ENCODE measurements around the gene FANCF. TPM values are rescaled to one million over a fixed set of nuclear protein-coding genes. Genes with fewer than 3 reads are reported as not detected.

The FANCF gene
- polyA plus RNA-seq (2012; ENCODE audit: low read depth, missing spikeins), result 3.7 TPM

GRCh38 chr11:22625448-22626287 is at the start of gene FANCF:
FANCF (minus strand) TSS chr11:22625823; CDS start chr11:22625810, 13 bp downstream.
- peak; percentile 63 for DNase-seq (ENCODE audit: insufficient read length, low spot score)
- TF ChIP-seq POLR2A (IDR thresholded peaks at IDR 0.05; ENCODE audit: low read depth, low read length), result peak; percentile 78
- peak; percentile 76; the same call in 1 of the 2 replicates for TF ChIP-seq POU2F2 (IDR thresholded peaks at IDR 0.05; ENCODE audit: low read depth, low read length)
- TF ChIP-seq SPI1 (IDR thresholded peaks at IDR 0.05; ENCODE audit: low read depth, low read length), result peak; percentile 65
- no peak for TF ChIP-seq PAX5 (IDR thresholded peaks at IDR 0.05; ENCODE audit: insufficient read depth, low read length, severe bottlenecking)
- TF ChIP-seq POLR2AphosphoS5 (IDR thresholded peaks at IDR 0.05; ENCODE audit: low read depth, low read length), result peak; percentile 86
- peak; percentile 60; the same call in 1 of the 2 replicates for TF ChIP-seq TAF1 (IDR thresholded peaks at IDR 0.05; ENCODE audit: low read depth, low read length)
- FAIRE-seq, result peak; percentile 95

- FAIRE-seq (peak; percentile 58), DNase-seq (ENCODE audit: insufficient read length, low spot score) (no peak)
- TF ChIP-seq POLR2A (IDR thresholded peaks at IDR 0.05; ENCODE audit: low read depth, low read length), result no peak
- TF ChIP-seq PAX5 (IDR thresholded peaks at IDR 0.05; ENCODE audit: insufficient read depth, low read length, severe bottlenecking), result no peak
- TF ChIP-seq SPI1 (IDR thresholded peaks at IDR 0.05; ENCODE audit: low read depth, low read length), result no peak
- no peak for TF ChIP-seq POLR2AphosphoS5 (IDR thresholded peaks at IDR 0.05; ENCODE audit: low read depth, low read length)
- TF ChIP-seq TAF1 (IDR thresholded peaks at IDR 0.05; ENCODE audit: low read depth, low read length), result no peak
- no peak for TF ChIP-seq POU2F2 (IDR thresholded peaks at IDR 0.05; ENCODE audit: low read depth, low read length)
Observed at GRCh38 chr11:22674470-22675439, 49.1 kb upstream of the FANCF start.

- FAIRE-seq, result no peak
- TF ChIP-seq SPI1 (IDR thresholded peaks at IDR 0.05; ENCODE audit: low read depth, low read length) (no peak), POLR2A (IDR thresholded peaks at IDR 0.05; ENCODE audit: low read depth, low read length) (no peak), POLR2AphosphoS5 (IDR thresholded peaks at IDR 0.05; ENCODE audit: low read depth, low read length) (no peak), POU2F2 (IDR thresholded peaks at IDR 0.05; ENCODE audit: low read depth, low read length) (no peak), PAX5 (IDR thresholded peaks at IDR 0.05; ENCODE audit: insufficient read depth, low read length, severe bottlenecking) (no peak), TAF1 (IDR thresholded peaks at IDR 0.05; ENCODE audit: low read depth, low read length) (no peak)
Observed at GRCh38 chr11:22671751-22672150, 46.1 kb upstream of the FANCF start.

GRCh38 chr11:22670830-22671229 is 45.2 kb upstream of the FANCF start:
- DNase-seq (ENCODE audit: insufficient read length, low spot score), result no peak

More at GRCh38 chr11:22671751-22672150, 46.1 kb upstream of the FANCF start:
- no peak for DNase-seq (ENCODE audit: insufficient read length, low spot score)

GRCh38 chr11:22669368-22669767 is 43.7 kb upstream of the FANCF start:
- FAIRE-seq, result no peak
- TF ChIP-seq POU2F2 (IDR thresholded peaks at IDR 0.05; ENCODE audit: low read depth, low read length) (no peak), TAF1 (IDR thresholded peaks at IDR 0.05; ENCODE audit: low read depth, low read length) (no peak), POLR2AphosphoS5 (IDR thresholded peaks at IDR 0.05; ENCODE audit: low read depth, low read length) (no peak), PAX5 (IDR thresholded peaks at IDR 0.05; ENCODE audit: insufficient read depth, low read length, severe bottlenecking) (no peak), POLR2A (IDR thresholded peaks at IDR 0.05; ENCODE audit: low read depth, low read length) (no peak), SPI1 (IDR thresholded peaks at IDR 0.05; ENCODE audit: low read depth, low read length) (no peak)
- DNase-seq (ENCODE audit: insufficient read length, low spot score), result no peak

More at GRCh38 chr11:22670830-22671229, 45.2 kb upstream of the FANCF start:
- TF ChIP-seq POLR2AphosphoS5 (IDR thresholded peaks at IDR 0.05; ENCODE audit: low read depth, low read length) (no peak), PAX5 (IDR thresholded peaks at IDR 0.05; ENCODE audit: insufficient read depth, low read length, severe bottlenecking) (no peak), POU2F2 (IDR thresholded peaks at IDR 0.05; ENCODE audit: low read depth, low read length) (no peak), POLR2A (IDR thresholded peaks at IDR 0.05; ENCODE audit: low read depth, low read length) (no peak), SPI1 (IDR thresholded peaks at IDR 0.05; ENCODE audit: low read depth, low read length) (no peak), TAF1 (IDR thresholded peaks at IDR 0.05; ENCODE audit: low read depth, low read length) (no peak)
- peak; percentile 82 for FAIRE-seq

- DNase-seq (ENCODE audit: insufficient read length, low spot score) (no peak), FAIRE-seq (peak; percentile 88)
- TF ChIP-seq PAX5 (IDR thresholded peaks at IDR 0.05; ENCODE audit: insufficient read depth, low read length, severe bottlenecking) (no peak), POLR2A (IDR thresholded peaks at IDR 0.05; ENCODE audit: low read depth, low read length) (peak; percentile 41; the same call in 1 of the 2 replicates)
Observed at GRCh38 chr11:22668005-22668796, 42.6 kb upstream of the FANCF start.

- DNase-seq (ENCODE audit: insufficient read length, low spot score) (peak; percentile 25), FAIRE-seq (peak; percentile 88)
- no peak for TF ChIP-seq POU2F2 (IDR thresholded peaks at IDR 0.05; ENCODE audit: low read depth, low read length)
Observed at GRCh38 chr11:22666688-22667439, 41.2 kb upstream of the FANCF start.

GRCh38 chr11:22666325-22666687 is 40.7 kb upstream of the FANCF start, which contains the start of gene GAS2:
GAS2 (plus strand) TSS chr11:22666611; CDS start chr11:22674870, 8,259 bp downstream.
- TF ChIP-seq PAX5 (IDR thresholded peaks at IDR 0.05; ENCODE audit: insufficient read depth, low read length, severe bottlenecking) (no peak), POLR2AphosphoS5 (IDR thresholded peaks at IDR 0.05; ENCODE audit: low read depth, low read length) (no peak), POLR2A (IDR thresholded peaks at IDR 0.05; ENCODE audit: low read depth, low read length) (no peak), POU2F2 (IDR thresholded peaks at IDR 0.05; ENCODE audit: low read depth, low read length) (no peak), SPI1 (IDR thresholded peaks at IDR 0.05; ENCODE audit: low read depth, low read length) (no peak), TAF1 (IDR thresholded peaks at IDR 0.05; ENCODE audit: low read depth, low read length) (no peak)
- FAIRE-seq, result peak; percentile 63
- DNase-seq (ENCODE audit: insufficient read length, low spot score), result no peak
